Fibroblast of villous mesenchyme (primary cell): ENCODE data around the gene PDE6A. TPM values are rescaled to one million over a fixed set of nuclear protein-coding genes. Genes with fewer than 3 reads are reported as not detected.

ENCODE experiments used
- DNase-seq: peaks from one replicate; pipeline ENCODE4 v3.0.0-alpha.2; 2010; ENCODE audit warnings: low read depth
- H3K4me3 ChIP-seq: 2 replicates; pipeline ENCODE4 v1.5.1; 2011; ENCODE audit warnings: low read depth, mild to moderate bottlenecking, low read length
- CTCF ChIP-seq: IDR thresholded peaks from 2 replicates; pipeline ENCODE4 v1.5.1; 2012; ENCODE audit warnings: low read depth, mild to moderate bottlenecking, low read length; ENCODE audit not compliant: insufficient read depth
- total RNA-seq: library from RNA; depleted of rRNA; stranded (reverse); fragments of >200 nt; gene quantifications from 2 replicates; pipeline ENCODE4 v1.2.3, GENCODE V29; 2012

The PDE6A gene
- total RNA-seq, 1 donor, result under 0.01 TPM

- DNase-seq, result peak; percentile 21
- no peak for TF ChIP-seq CTCF
Measured at GRCh38 chr5:149820536-149821510, 123.8 kb downstream of the PDE6A start.

GRCh38 chr5:149820012-149820411 lies 124.6 kb downstream of the PDE6A start:
- H3K4me3 ChIP-seq, result no peak overlapping the region
- DNase-seq, result no peak
- no peak for TF ChIP-seq CTCF

More at GRCh38 chr5:149820536-149821510, 123.8 kb downstream of the PDE6A start:
- no peak overlapping the region for H3K4me3 ChIP-seq

GRCh38 chr5:149818116-149818515 lies 126.5 kb downstream of the PDE6A start:
- TF ChIP-seq CTCF, result no peak
- no peak overlapping the region for H3K4me3 ChIP-seq
- no peak for DNase-seq

- TF ChIP-seq CTCF, result no peak
- peak; percentile 20 for DNase-seq
- no peak overlapping the region for H3K4me3 ChIP-seq
Measured at GRCh38 chr5:149817539-149818060, 127.0 kb downstream of the PDE6A start.

GRCh38 chr5:149816661-149817060 lies 127.9 kb downstream of the PDE6A start:
- DNase-seq, result no peak
- no peak for TF ChIP-seq CTCF
- no peak overlapping the region for H3K4me3 ChIP-seq

- DNase-seq, result no peak
- TF ChIP-seq CTCF, result no peak
- no peak overlapping the region for H3K4me3 ChIP-seq
Measured at GRCh38 chr5:149811453-149811852, 133.1 kb downstream of the PDE6A start.
